ENCODE measurements around the gene LRRTM4.

DNA sequence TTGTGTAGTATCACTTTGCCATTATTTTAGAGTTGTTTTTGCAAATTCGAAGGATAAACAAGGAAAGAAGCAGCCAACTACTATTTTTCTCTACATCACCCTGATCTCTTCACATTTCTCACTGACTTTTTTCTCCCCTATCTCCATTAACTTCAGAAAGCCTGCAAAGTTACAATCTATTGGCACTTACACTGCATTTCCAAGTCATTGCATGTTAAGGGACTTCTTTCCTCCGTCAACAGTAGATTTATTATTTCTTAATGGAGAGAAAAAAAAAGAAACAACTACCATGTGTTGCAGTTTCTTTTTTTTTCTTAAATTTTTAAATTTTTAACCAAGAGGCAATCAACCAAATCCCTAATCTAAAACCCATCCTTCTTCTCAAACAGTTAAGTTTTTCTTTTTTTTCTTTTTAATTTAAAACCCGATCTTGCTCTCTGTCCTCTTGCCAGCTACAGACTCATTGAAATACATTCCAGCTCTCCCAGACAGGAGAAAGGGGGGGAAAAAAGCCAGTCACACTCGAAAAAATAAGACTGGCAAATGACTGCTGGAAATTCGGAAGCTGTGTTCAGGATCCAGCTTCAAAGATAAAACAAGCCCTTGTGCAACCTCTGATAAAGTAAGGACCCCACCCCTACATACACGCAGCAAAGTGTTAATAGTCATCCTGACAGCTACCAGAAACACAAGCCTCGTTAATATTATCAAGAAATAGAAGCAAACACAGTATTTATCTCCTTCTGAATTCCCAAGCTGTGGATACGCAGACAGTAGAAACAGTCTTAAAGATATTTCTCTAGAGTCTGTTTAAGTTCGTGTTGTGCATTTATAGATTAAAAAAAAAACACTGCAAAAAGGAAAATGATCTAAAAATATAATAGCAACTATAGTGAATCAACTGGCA is 1.3 kb downstream of the LRRTM4 start:
- TF ChIP-seq, protein P1, sequence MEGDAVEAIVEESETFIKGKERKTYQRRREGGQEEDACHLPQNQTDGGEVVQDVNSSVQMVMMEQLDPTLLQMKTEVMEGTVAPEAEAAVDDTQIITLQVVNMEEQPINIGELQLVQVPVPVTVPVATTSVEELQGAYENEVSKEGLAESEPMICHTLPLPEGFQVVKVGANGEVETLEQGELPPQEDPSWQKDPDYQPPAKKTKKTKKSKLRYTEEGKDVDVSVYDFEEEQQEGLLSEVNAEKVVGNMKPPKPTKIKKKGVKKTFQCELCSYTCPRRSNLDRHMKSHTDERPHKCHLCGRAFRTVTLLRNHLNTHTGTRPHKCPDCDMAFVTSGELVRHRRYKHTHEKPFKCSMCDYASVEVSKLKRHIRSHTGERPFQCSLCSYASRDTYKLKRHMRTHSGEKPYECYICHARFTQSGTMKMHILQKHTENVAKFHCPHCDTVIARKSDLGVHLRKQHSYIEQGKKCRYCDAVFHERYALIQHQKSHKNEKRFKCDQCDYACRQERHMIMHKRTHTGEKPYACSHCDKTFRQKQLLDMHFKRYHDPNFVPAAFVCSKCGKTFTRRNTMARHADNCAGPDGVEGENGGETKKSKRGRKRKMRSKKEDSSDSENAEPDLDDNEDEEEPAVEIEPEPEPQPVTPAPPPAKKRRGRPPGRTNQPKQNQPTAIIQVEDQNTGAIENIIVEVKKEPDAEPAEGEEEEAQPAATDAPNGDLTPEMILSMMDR (IDR thresholded peaks at IDR 0.05 in 4 of 5, conservative IDR thresholded peaks at IDR 0.05 in 1 of 5) = no peak
- no peak for TF ChIP-seq POLR2A (IDR thresholded peaks at IDR 0.05)

Measured in gastrocnemius medialis (tissue), 4 donors.